HG02943 (cell line): ENCODE data around the gene KCNJ6.
"Not testable (repeated sequence)": the region's sequence is repeated elsewhere in the genome, so short reads cannot be mapped to it uniquely, and the experiment has no call there.

ENCODE experiments used
- ATAC-seq: cut with Tn5 transposase; IDR thresholded peaks from one replicate; pipeline ENCODE4 v1.9.1; 2021; ENCODE audit warnings: mild to moderate bottlenecking, low read depth, moderate library complexity; ENCODE audit not compliant: unreplicated experiment

Gene KCNJ6

DNA sequence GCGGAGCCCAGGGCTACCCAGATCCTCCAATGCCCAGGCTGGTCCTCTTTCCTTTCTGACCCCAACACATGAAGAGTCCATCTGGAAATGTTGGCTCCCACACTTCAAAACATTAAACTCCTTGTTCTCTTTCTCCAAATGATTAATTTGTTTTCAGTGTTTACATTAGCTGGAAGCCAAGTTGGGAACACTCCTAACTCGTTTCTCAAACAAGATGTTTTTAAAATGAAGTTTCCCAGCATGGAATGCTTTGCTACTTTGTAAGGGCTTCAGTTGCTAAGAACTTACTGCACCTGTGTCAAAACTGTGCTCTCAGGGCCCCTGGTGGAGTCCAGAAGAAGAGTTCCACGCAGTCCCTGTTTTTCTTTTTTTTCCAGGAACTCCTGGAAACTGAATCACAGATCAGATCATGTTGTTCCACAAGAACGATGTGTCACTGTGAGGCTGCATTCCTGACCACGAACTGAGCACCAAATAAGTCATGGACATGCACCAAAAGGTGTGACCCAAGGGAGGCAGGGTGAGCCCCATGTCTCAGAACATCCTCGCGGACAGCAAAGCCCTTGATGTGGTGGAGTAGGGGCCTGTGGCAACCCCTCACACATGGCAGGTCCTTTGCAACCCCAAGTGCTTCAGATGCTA, 257.3 kb downstream of the KCNJ6 start:
- no peak for ATAC-seq

DNA sequence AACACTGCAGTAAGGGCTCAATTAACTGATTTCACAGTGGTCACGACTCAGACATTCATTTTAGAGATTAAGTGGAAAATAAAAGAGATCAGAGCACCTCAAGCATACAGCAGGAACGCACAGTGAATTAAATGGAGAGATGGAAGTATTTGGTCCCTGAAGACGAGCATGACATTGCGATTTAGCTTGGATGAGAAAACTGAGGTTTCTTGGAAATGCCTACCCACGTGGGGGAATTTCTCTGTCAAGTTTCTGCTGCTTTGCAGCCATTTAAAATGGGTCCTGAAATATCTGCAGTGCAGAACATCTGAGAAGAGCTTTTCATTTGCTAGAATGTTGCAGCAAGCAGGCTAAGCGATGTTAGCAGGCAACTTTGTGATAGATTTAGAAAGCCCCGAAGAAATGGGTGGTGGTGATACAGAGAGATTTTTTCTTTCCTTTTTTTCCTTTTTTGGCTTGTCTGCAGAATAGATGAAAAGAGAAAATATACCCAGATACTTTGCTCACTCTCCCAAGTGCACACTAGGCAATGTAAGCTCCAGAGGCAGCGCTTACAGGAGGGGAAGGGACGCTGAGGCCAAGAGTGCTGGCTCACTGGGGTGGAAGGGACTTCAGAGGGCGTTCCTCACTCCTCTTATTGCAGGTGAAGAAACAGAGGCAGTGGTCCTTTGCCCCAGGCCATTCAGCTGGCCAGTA, 258.0 kb downstream of the KCNJ6 start:
- no peak for ATAC-seq

DNA sequence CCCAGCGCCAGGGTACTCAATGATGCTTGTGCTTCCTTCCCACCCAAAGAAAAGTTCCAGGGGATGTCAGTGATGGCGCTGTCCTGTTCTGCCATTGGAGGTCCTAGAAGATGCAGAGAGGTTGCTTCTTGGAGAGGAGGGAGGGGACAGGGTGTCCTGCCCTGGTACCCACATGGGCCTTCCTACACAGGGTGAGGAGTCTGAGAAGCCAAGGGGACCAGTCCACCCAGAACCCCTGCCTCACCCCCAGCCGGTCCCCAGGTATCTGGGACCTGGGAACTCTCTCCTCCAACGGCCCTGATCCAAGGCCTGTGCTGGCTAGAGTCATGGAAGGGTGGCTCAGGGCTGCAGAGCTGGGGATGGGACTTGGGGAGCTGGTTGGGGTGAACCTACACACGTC, 259.4 kb downstream of the KCNJ6 start:
- ATAC-seq: no peak

DNA sequence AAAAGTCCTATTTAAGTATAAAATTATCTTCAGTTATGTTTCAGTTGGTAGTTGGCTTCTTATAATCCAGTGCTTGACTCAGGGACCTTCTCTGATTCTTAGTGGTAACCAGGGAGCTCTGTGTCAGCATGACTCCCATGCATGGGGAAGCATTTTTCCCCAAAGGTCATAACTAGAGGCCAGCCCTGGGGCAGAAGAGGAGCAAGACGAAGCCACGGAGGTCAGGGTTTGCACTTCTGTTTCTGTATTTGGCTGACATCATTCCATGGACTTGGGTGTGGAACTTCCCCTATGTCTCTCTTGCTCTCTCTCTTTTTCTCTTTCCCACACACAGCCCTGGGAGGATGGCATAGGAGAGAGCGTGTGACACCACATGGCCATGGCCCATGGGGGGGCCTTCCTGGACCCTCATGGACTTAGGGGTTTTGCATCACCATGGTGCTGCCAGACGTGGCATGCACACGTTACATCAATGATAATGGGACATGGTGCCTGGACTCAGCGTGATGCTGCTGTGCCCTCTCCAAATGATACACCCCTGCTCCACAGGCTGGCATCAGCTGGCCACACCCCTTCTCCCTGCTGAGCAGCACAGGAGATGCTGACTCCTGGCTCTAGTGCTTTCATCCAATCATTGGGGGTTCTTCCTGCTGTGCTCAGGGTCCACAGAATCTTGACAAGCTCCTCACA, 260.5 kb downstream of the KCNJ6 start:
- no peak for ATAC-seq

DNA sequence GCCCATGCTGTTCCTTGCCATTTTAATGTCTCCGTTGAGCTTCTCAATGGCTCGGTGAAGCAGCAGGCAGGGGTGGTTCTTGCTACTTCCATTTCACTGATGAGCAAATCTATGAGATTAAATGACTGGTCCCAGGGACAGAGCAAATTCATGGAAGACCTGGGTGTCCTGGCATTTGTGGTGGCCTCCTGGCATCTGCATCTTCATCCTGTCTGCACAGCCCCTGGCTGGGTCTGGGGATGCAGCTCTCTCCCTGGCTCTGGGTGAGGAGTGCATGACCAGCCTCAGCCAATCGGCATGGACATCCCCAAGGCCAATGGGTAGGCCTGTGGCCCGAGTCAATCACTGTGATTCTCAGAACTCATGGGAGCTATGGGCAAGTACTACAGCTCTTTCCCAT, 261.7 kb downstream of the KCNJ6 start:
- ATAC-seq: no peak

DNA sequence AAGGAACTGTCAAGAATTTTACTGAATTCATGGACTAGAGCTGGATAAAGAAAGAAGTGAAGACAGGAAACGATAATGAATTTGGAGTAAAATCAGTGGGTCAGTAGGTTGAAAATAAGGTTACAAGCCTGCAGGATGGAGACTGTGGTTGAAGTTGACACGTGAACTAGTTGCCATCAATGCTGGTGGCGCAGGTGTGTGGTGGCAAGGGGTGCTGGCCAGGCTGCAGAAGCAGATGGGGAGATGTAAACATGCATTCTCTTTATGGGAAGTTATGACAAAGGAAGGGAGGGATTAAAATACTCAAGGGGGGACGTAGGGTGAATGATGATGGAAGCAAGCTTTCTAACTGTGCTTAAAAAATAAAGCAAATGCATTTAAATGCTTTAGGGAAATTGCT, 263.1 kb downstream of the KCNJ6 start:
- ATAC-seq: no peak

DNA sequence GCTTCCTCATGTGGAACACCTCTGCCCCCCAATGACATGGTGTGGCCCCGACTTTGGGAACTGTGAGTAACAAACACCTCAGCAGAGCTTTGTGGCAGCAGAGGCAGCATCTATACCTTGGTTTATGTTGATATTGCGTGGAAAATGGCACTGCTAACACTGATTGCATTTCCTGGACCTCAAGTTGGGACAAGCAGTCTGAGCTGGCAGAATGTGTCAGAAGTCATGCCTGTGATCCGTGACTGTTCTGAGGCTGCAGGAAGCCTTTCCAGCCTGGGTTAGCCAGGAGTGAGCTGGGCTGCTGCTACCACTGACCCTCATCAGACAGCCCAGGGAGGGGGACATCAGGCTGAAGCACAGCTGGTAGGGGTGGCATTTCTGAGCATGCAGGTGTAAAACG, 268.5 kb downstream of the KCNJ6 start:
- ATAC-seq: no peak

DNA sequence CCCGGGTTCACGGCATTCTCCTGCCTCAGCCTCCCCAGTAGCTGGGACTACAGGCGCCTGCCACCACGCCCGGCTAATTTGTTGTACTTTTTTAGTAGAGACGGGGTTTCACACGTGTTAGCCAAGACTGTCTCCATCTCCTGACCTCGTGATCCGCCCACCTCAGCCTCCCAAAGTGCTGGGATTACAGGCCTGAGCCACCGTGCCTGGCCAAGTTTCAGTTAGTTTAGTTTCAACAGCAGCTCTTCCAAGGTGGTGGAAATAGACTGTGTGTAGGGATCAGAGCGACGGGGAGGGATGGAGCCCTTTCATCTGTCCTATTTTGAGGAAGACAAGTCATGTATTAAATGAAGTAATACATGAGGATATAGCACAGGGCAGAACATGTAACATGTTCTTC, 269.5 kb downstream of the KCNJ6 start:
- not testable (repeated sequence) for ATAC-seq

DNA sequence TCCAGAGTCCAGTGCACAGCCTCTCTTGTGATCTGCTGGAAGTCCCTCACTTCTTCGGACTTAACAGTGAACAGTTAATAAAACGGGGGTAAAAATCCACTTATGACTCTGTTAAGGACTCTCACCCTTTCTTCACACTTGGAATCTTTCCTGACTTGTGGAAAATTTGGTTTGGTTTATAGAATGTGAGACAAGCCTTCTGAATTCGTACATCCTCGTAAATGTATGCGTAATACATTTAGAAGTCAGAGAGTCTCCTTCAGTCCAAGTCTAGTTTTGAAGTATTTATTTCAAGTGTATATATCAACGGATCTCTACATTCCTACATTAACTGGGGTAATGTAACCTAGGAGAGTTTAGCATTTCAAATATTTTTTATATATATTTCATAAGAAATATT, 270.4 kb downstream of the KCNJ6 start:
- ATAC-seq: no peak

DNA sequence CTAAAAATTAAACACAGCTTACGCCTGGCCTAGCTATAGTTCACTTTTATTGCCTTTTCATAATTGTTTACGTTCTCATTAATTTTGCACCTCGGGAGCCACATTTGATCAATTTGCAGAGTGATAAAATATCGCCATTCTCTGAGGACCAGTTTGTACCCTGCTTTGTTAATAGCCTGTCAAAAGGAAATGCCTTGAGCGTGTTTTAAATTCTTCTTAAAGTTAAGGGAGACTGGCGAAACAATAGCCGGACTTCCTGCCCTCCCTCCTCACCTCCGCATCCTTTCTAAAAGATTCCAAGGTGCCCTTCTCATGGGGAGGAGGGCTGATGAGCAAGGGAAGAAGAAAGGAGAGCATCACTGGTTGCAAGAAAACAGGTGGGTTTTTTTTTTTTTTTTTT, 271.6 kb downstream of the KCNJ6 start:
- ATAC-seq: no peak

DNA sequence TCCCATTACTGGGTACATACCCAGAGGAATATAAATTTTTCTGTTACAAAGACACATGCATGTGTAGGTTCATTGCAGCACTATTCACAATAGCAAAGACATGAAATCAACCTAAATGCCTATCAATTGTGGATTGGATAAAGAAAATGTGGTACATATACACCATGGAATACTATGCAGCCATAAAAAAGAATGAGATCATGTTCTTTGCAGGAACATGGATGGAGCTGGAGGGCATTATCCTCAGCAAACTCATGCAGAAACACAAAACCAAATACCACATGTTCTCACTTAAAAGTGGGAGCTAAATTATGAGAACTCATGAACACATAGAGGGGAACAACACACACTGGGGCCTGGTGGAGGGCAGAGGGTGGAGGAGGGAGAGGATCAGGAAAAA, 272.4 kb downstream of the KCNJ6 start:
- not testable (repeated sequence) for ATAC-seq

DNA sequence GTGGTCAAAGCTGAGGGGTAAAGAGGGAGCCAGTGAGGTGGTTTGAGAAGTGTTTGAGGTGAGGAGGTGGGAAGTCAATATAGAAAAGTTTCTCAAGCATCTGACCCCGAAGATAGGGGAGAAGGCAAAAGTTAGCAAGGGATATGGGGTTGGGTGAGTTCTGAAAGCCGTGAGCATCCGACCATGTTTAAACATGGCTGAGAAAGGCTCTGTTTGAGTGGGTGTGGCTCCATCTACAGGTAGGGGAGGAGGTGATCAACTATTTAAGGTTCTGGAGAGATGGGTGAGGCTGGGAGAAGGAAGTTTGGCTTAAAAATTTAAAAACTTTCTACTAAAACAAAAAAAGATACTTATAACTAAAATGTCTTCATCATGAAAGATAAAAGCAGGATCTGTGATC, 273.8 kb downstream of the KCNJ6 start:
- ATAC-seq: no peak

DNA sequence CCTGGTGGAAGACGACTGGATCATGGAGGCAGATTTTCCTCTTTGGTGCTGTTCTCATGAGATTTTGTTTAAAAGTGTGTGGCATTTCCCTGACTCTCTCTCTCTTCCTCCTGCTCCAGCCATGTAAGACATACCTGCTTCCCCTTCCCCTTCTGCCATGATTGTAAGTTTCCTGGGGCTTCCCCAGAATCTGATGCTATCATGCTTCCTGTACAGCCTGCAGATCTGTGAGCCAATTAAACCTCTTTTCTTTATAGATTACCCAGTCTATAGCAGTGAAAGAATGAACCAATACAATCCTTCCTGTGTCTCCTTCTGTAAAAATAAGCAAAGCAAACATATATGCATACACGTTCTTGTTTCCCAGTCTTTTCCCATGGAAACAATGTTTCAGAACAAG, 276.5 kb downstream of the KCNJ6 start:
- no peak for ATAC-seq

DNA sequence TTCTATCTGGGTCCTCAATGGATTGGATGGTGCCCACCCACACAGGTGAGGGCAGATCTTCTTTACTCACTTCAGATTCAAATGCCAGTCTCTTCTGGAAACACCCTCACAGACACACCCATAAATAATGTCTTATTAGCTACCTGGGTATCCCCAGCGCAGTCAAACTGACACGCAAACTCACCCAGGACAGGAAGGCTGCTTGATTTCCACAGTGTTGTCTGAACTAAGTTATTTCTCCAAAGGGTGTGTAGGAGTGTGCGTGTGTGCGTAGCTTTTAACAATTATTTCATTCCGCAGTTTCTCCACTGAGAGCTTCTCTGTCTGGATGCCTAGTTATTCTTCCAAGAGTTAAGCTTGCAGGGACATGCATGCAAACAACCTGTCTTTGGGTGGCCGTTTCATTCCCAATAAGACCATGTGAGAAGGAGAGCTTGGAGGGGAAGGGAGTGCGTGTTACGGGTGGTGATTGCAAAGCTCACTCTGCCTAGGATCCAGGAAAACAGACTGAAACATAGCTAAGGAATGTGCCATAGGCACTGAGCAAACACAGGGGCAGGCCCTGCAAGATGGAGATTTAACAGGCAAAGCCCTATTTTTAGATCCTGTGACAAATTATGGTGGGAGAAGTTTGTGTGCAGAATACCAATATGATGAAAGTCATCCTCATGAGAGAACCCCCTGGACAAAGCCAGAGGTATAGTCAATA, 280.0 kb downstream of the KCNJ6 start:
- ATAC-seq: no peak

DNA sequence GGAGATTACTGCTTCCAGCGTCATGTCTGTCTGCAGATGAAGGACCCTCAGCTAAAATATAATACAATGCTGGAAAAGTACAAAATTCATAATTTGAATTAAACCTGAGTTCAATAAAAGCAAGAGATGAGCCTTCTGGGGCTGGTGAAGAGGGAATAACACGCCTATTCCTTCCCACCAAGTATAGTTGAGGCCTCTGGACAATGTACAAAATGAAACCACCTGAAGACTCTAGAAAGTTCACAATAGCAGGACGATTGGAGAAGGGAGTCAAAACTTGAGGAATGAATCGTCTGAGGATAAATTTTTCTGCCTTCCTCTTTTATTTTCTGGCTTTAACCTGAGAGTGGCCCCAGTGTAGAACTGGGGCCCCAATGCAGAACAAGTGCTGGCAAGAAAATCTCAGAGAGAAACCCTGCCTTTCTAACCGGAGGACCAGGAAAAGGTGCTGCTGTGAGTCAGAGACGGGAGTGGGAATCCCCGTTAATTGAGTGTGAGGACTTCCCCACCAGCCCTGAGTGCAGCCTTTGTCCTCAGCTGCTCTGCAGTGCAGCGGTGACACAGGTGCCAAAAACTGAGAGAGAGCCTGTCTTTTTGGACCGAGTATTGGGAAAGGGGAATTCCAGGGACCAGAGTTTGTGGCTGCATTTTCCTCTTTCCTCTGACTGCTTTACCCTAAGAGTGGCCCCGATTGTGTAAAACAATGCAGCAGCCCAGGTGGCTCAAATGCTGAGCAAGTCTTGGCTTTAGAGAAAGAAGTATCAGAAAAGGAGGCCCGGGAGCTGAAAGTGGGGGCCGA, 284.7 kb downstream of the KCNJ6 start:
- ATAC-seq: no peak

DNA sequence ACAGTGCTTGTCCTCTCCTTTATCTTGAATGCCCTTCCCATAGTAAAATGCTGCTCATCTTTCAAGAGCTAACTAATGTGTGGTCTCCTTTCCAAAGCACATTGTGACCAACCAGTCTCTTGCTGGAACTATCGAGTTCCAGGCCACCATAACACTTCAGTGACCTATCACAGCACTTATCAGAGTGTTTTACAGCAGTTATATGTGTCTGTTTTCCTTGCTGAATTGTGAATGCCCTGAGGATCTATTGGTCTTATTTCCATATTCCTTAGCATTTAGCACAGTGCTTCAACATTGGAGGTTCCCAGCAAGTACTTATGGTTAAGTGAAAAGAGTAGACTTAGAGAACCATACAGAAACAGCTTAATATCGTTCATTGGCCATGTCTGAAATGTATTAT, 285.4 kb downstream of the KCNJ6 start:
- no peak for ATAC-seq

DNA sequence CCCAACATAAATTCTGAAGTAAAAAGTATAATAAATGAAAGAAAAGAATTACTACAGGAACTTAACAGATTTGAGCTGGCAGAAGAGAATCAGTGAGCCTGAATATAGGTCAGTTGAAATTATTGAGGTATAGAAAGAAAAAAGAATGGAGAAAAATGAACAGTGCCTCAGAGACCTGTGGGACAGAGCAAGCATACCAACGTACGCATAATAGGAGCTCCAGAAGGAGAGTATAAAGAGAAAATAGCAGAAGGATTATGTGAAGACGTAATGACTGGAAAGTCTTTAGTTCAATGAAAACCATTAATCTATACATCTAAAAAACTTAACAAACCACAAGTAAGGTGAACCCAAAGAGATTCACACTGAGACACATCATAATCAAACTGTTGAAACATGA, 287.9 kb downstream of the KCNJ6 start:
- ATAC-seq: no peak

DNA sequence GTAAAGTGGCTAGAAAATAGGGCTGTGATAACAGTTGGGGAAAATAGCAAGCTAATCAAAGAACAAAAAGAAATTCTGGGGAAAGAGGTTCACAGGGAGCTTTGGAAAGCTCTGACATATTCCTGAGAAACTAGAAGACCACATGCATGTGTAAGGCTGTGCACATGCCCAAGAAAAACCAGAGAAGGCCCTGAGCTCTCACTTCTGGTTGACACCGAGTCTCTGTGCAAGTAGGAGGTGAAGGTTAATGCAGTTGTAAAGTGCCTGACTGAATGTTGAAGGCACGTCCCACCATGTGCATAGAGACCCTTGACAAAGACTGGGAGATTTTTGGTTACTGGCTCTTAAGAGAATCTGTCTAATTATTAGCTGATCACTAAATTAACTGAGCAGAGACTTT, 288.7 kb downstream of the KCNJ6 start:
- ATAC-seq: no peak

DNA sequence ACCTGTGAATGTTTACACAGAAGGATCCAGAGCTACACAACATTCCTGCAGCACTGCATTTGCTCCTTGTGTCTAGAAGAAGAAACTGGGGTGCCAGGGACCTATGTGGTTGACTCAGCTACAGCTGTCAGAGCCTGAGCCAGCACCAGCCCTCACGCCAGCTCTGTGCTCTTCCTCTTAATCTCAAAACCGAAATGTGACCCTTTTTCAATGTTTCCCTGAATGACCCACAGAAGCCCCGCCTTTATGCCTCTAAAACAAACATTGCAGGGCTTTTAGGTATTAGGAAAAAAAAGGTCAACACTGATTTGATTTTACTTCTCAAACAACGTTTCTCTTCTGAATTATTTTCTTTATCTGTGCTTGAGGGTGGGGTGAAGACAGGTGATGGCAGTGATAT, 289.2 kb downstream of the KCNJ6 start:
- ATAC-seq: no peak

DNA sequence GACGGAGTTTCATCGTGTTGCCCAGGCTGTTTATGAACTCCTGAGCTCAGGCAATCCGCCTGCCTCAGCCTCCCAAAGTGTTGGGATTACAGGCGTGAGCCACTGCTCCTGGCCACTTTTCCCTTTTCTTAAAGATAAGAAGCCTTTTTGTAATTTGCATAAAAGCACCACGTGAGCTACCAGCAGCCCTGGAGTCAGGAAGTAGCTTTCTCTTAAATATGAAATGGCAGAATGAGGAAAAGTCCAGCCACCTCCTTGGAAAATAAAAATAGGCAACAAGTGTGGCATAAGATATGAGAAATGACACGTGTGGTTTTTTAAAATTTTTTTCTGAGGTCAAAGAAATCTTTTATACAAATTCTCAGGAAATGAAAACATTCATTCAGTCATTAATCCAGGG, 289.9 kb downstream of the KCNJ6 start:
- no peak for ATAC-seq

DNA sequence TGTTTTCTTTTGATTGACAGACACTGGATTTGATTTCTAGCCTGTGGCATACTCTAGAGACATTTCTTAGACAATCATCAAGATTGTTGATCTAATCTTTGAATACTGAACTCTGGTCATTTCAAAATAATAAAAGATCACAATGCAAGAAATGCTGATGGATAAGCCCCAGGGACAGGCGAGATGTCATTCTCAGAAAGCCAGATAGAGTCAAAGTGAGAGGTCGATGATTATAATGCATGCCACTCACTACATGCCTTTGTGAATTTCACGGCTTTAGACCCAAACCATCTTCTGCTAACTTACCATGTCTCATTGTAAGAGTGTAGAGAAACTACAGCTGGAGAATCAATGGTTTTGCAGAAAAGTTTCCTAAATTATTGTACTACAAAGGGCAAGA, 292.6 kb downstream of the KCNJ6 start:
- ATAC-seq: no peak
